MCF 10A (cell line): ENCODE results near the gene GBGT1. TPM values are rescaled to one million over a fixed set of nuclear protein-coding genes. Genes with fewer than 3 reads are reported as not detected.

ENCODE experiments used
- BruUV-seq: library from RNA; stranded (reverse); fragments of 400-500 nt; replicated peaks from 2 replicates; lab custom pipeline; 2021; lab: Mats Ljungman, UMichigan
- CTCF ChIA-PET: fragments of 300-600 bp; sonication (Branson Sonifier 250); formaldehyde crosslinking; extraction: SDS; loops from one replicate; lab custom pipeline; 2021; ENCODE audit warnings: antibody characterized with exemption, inconsistent platforms; lab: Yijun Ruan, JAX
- POLR2A ChIA-PET: fragments of 300-600, 350-650 bp; sonication (Branson Sonifier 250); formaldehyde crosslinking; extraction: SDS; loops from one replicate; lab custom pipeline; 2020; ENCODE audit warnings: antibody characterized with exemption, inconsistent platforms; lab: Yijun Ruan, JAX
- DNase-seq: peaks from one replicate; pipeline ENCODE4 v3.0.0-alpha.2; 2018; ENCODE audit not compliant: unreplicated experiment
- H3K27ac Mint-ChIP-seq: one replicate; pipeline ENCODE4 v1.8.0; 2022; ENCODE audit warnings: mild to moderate bottlenecking, low read depth, mixed read lengths; ENCODE audit not compliant: unreplicated experiment
- H3K27me3 Mint-ChIP-seq: one replicate; pipeline ENCODE4 v1.8.0; 2022; ENCODE audit warnings: mixed read lengths; ENCODE audit not compliant: insufficient read depth, unreplicated experiment
- H3K36me3 Mint-ChIP-seq: one replicate; pipeline ENCODE4 v1.8.0; 2022; ENCODE audit warnings: mild to moderate bottlenecking, moderate library complexity, mixed read lengths; ENCODE audit not compliant: insufficient read depth, unreplicated experiment
- H3K4me1 Mint-ChIP-seq: one replicate; pipeline ENCODE4 v1.8.0; 2022; ENCODE audit warnings: mixed read lengths; ENCODE audit not compliant: insufficient read depth, unreplicated experiment
- H3K4me3 Mint-ChIP-seq: one replicate; pipeline ENCODE4 v1.8.0; 2022; ENCODE audit warnings: mild to moderate bottlenecking, moderate library complexity, mixed read lengths; ENCODE audit not compliant: unreplicated experiment
- H3K9me3 Mint-ChIP-seq: one replicate; pipeline ENCODE4 v1.8.0; 2022; ENCODE audit warnings: mixed read lengths; ENCODE audit not compliant: unreplicated experiment
- CTCF ChIP-seq: fragments of 200-600 bp; IDR thresholded peaks from one replicate; pipeline ENCODE4 v1.8.0; 2022; ENCODE audit warnings: antibody characterized with exemption, mild to moderate bottlenecking; ENCODE audit not compliant: unreplicated experiment
- intact Hi-C: fragments of 100-400 bp; cut with micrococcal nuclease; formaldehyde crosslinking; loops from 2 replicates; pipeline ENCODE4 v1.14.1; 2022
- total RNA-seq: library from RNA; stranded (reverse); gene quantifications from 2 replicates; pipeline ENCODE4 v1.2.3, GENCODE V29; 2022

The GBGT1 gene
- total RNA-seq, 1 experiment from 2014 or later: not detected

GRCh38 chr9:133146746-133147411 lies 16.8 kb downstream of the GBGT1 start:
- Mint-ChIP-seq H3K4me1 (peaks cover 24% of the 10 kb centered on the region), H3K36me3 (no peaks in the 10 kb centered on the region), H3K9me3 (no peaks in the 10 kb centered on the region), H3K4me3 (peak overlapping the region; percentile 83), H3K27ac (peak overlapping the region; percentile 96), H3K27me3 (no peaks in the 10 kb centered on the region)
- intact Hi-C loops: loop anchor here (1.0 to 5.0 kb wide), 3 partner anchors 44 to 170 kb away; partner anchors contain the start of genes GFI1B and GTF3C5
- ChIA-PET POLR2A (interaction anchor here (0.9 to 5.0 kb wide), 6 partner anchors 12 to 116 kb away, joined by 3 to 53 read pairs (median 11); partner anchors contain the start of genes GTF3C5 and RALGDS), CTCF (interaction anchor here (0.5 to 8.8 kb wide), 34 partner anchors 8 to 264 kb away, joined by 3 to 183 read pairs (median 4); partner anchors contain the start of gene GTF3C5)
- DNase-seq: no peak
- no peak for TF ChIP-seq CTCF
- no TSS peak for BruUV-seq

GRCh38 chr9:133144904-133145851 lies 18.5 kb downstream of the GBGT1 start:
- no TSS peak for BruUV-seq

GRCh38 chr9:133144142-133144903 lies 19.4 kb downstream of the GBGT1 start:
- H3K27me3 Mint-ChIP-seq: no peaks in the 10 kb centered on the region
- peak; percentile 53 for DNase-seq
- no TSS peak for BruUV-seq
- intact Hi-C loops: loop anchor here (1.0 kb wide), 1 partner anchor 96 kb away; no protein-coding TSS in a partner anchor
- no peaks in the 10 kb centered on the region for H3K9me3 Mint-ChIP-seq
- H3K4me3 Mint-ChIP-seq: peak overlapping the region; percentile 57
- no peak overlapping the region for H3K27ac Mint-ChIP-seq
- H3K36me3 Mint-ChIP-seq: no peaks in the 10 kb centered on the region
- H3K4me1 Mint-ChIP-seq: peaks cover 24% of the 10 kb centered on the region
- POLR2A ChIA-PET: interaction anchor here (0.6 to 2.0 kb wide), 11 partner anchors 9 to 616 kb away, joined by 3 to 12 read pairs (median 4); partner anchors contain the start of gene GTF3C5
- CTCF ChIA-PET: interaction anchor here (0.6 to 8.8 kb wide), 35 partner anchors 10 to 1125 kb away, joined by 3 to 183 read pairs (median 5); no protein-coding TSS in a partner anchor
- TF ChIP-seq CTCF: peak; percentile 98

More at GRCh38 chr9:133144904-133145851, 18.5 kb downstream of the GBGT1 start:
- Mint-ChIP-seq H3K4me1 (peaks cover 24% of the 10 kb centered on the region), H3K27me3 (no peaks in the 10 kb centered on the region), H3K9me3 (no peaks in the 10 kb centered on the region), H3K36me3 (no peaks in the 10 kb centered on the region), H3K27ac (no peak overlapping the region), H3K4me3 (no peak overlapping the region)
- DNase-seq: no peak
- ChIA-PET POLR2A (interaction anchor here (0.8 to 5.0 kb wide), 10 partner anchors 10 to 114 kb away, joined by 3 to 53 read pairs (median 4); partner anchors contain the start of gene GTF3C5), CTCF (interaction anchor here (0.5 to 8.8 kb wide), 27 partner anchors 11 to 400 kb away, joined by 3 to 183 read pairs (median 5); no protein-coding TSS in a partner anchor)
- no peak for TF ChIP-seq CTCF
- intact Hi-C loops: loop anchor here (1.0 to 5.0 kb wide), 3 partner anchors 97 to 168 kb away; partner anchors contain the start of genes GFI1B and GTF3C5
